Endothelial cell of hepatic sinusoid (primary cell): Measurements from ENCODE around the gene ST8SIA3.
"Not testable (repeated sequence)": the region's sequence is repeated elsewhere in the genome, so short reads cannot be mapped to it uniquely, and the experiment has no call there.

Experiments used
- in situ Hi-C: cut with HindIII; loops from 2 replicates; pipeline ENCODE4 v1.10.0; 2017; ENCODE audit warnings: low sequenced_read_pairs

ST8SIA3 gene

GRCh38 chr18:57362714-57363113, 10.4 kb downstream of the ST8SIA3 start:
- in situ Hi-C loops, result no loop called here

GRCh38 chr18:57364460-57364859, 12.1 kb downstream of the ST8SIA3 start:
- in situ Hi-C loops, result no loop called here

- in situ Hi-C loops, result loop anchor here (5.0 kb wide), 1 partner anchor 44 kb away; no protein-coding TSS in a partner anchor
These were observed 14.2 kb downstream of the ST8SIA3 start for GRCh38 chr18:57366528-57367081.

- in situ Hi-C loops, result no loop called here
These were observed 20.1 kb downstream of the ST8SIA3 start for GRCh38 chr18:57372444-57372843.

GRCh38 chr18:57373017-57373416, 20.7 kb downstream of the ST8SIA3 start:
- in situ Hi-C loops, result no loop called here

- in situ Hi-C loops, result no loop called here
These were observed 24.1 kb downstream of the ST8SIA3 start for GRCh38 chr18:57376503-57376902.

- in situ Hi-C loops, result no loop called here
These were observed 36.9 kb downstream of the ST8SIA3 start for GRCh38 chr18:57389271-57389670.

GRCh38 chr18:57390044-57390443, 37.7 kb downstream of the ST8SIA3 start:
- in situ Hi-C loops, result no loop called here

- in situ Hi-C loops, result not testable (repeated sequence)
These were observed 42.4 kb downstream of the ST8SIA3 start for GRCh38 chr18:57394749-57395148.

- in situ Hi-C loops, result not testable (repeated sequence)
These were observed 44.5 kb downstream of the ST8SIA3 start for GRCh38 chr18:57396831-57397230.

- in situ Hi-C loops, result no loop called here
These were observed 45.2 kb downstream of the ST8SIA3 start for GRCh38 chr18:57397440-57398132.

- in situ Hi-C loops, result no loop called here
These were observed 52.0 kb downstream of the ST8SIA3 start for GRCh38 chr18:57404345-57404744.

GRCh38 chr18:57409650-57410049, 57.3 kb downstream of the ST8SIA3 start:
- in situ Hi-C loops, result no loop called here

GRCh38 chr18:57410749-57411148, 58.4 kb downstream of the ST8SIA3 start:
- in situ Hi-C loops, result no loop called here

- in situ Hi-C loops, result no loop called here
These were observed 64.2 kb downstream of the ST8SIA3 start for GRCh38 chr18:57416542-57416941.
